GM12874 (cell line): ENCODE data around the gene GET4.

Experiments
- CTCF ChIP-seq: IDR thresholded peaks from 2 replicates; pipeline ENCODE4 v1.5.1; 2011; ENCODE audit warnings: low read depth, mild to moderate bottlenecking, control low read depth, low read length, moderate library complexity; ENCODE audit not compliant: insufficient read depth

Gene GET4

GRCh38 chr7:875051-875450, 1.3 kb upstream of the GET4 start:
- TF ChIP-seq CTCF, result no peak

GRCh38 chr7:875476-876076, 778 bp upstream of the GET4 start:
- TF ChIP-seq CTCF, result no peak

- no peak for TF ChIP-seq CTCF
Measured at GRCh38 chr7:876972-877311, 588 bp downstream of the GET4 start.

- TF ChIP-seq CTCF, result no peak
Measured at GRCh38 chr7:877312-878232, 1.2 kb downstream of the GET4 start.

GRCh38 chr7:879093-879492, 2.7 kb downstream of the GET4 start:
- no peak for TF ChIP-seq CTCF

GRCh38 chr7:879706-880105, 3.4 kb downstream of the GET4 start:
- TF ChIP-seq CTCF, result no peak

- no peak for TF ChIP-seq CTCF
Measured at GRCh38 chr7:880450-880849, 4.1 kb downstream of the GET4 start.
